Liver (tissue), 9 donors: ENCODE results near the gene TSPAN5. TPM values are rescaled to one million over a fixed set of nuclear protein-coding genes. Genes with fewer than 3 reads are reported as not detected.

ENCODE experiments used
- DNase-seq: peaks from one replicate; pipeline ENCODE4 v3.0.0-alpha.2; 2017; ENCODE audit warnings: low spot score
- H3K27ac ChIP-seq, 2 donors: one replicate each; pipeline ENCODE4 v1.7.0; 2013; ENCODE audit warnings: inconsistent platforms in 2 of 2, low read length in 2 of 2, control low read depth in 1 of 2, low read depth in 1 of 2, mild to moderate bottlenecking in 1 of 2
- H3K27me3 ChIP-seq, 4 donors: one replicate each; pipeline versions ENCODE4 v1.6.1 to v1.7.0; 2013; ENCODE audit warnings: low read length in 3 of 4, inconsistent platforms in 1 of 4, mild to moderate bottlenecking in 1 of 4, moderate library complexity in 1 of 4; ENCODE audit not compliant: control insufficient read depth in 4 of 4, insufficient read depth in 4 of 4
- H3K36me3 ChIP-seq, 4 donors: one replicate each; pipeline versions ENCODE4 v1.6.1 to v1.7.0; 2013; ENCODE audit warnings: low read length in 3 of 4, mild to moderate bottlenecking in 3 of 4, low read depth in 1 of 4, moderate library complexity in 1 of 4; ENCODE audit not compliant: control insufficient read depth in 4 of 4, insufficient read depth in 3 of 4
- H3K4me1 ChIP-seq, 4 donors: one replicate each; pipeline versions ENCODE4 v1.6.1 to v1.7.0; 2013; ENCODE audit warnings: low read length in 3 of 4, mild to moderate bottlenecking in 3 of 4, moderate library complexity in 1 of 4; ENCODE audit not compliant: control insufficient read depth in 4 of 4, insufficient read depth in 4 of 4
- H3K4me3 ChIP-seq, 3 donors: one replicate each; pipeline versions ENCODE4 v1.6.1 to v1.7.0; 2013; ENCODE audit warnings: low read length in 3 of 3, control low read depth in 1 of 3, low read depth in 1 of 3, mild to moderate bottlenecking in 1 of 3
- H3K9ac ChIP-seq, 2 donors: one replicate each; pipeline ENCODE4 v1.7.0; 2013; ENCODE audit warnings: low read length in 2 of 2, mild to moderate bottlenecking in 2 of 2, moderate library complexity in 2 of 2, control low read depth in 1 of 2, low read depth in 1 of 2
- H3K9me3 ChIP-seq, 4 donors: one replicate each; pipeline versions ENCODE4 v1.6.1 to v1.7.0; 2013; ENCODE audit warnings: low read length in 3 of 4; ENCODE audit not compliant: control insufficient read depth in 4 of 4
- CTCF ChIP-seq: fragments of 150-350 bp; IDR thresholded peaks from 2 replicates; pipeline ENCODE4 v1.5.1; 2017; ENCODE audit warnings: improper control_type of control experiment, low read depth, low read length; ENCODE audit not compliant: missing input control
- GABPA ChIP-seq, 2 donors: IDR thresholded peaks in 1 of 2; conservative IDR thresholded peaks in 1 of 2; 2 replicates each; pipeline ENCODE4 v1.6.1; 2016; ENCODE audit warnings: antibody characterized with exemption in 2 of 2, mild to moderate bottlenecking in 1 of 2, moderate library complexity in 1 of 2
- HNF4A ChIP-seq, 2 donors: conservative IDR thresholded peaks; 2 replicates each; pipeline ENCODE4 v1.6.1; 2016; ENCODE audit warnings: antibody characterized with exemption in 2 of 2, mild to moderate bottlenecking in 2 of 2
- HNF4G ChIP-seq: IDR thresholded peaks from 2 replicates; pipeline ENCODE4 v1.6.1; 2016; ENCODE audit warnings: antibody characterized with exemption
- JUND ChIP-seq, 2 donors: IDR thresholded peaks; 2 replicates each; pipeline ENCODE4 v1.6.1; 2016; ENCODE audit warnings: antibody characterized with exemption in 2 of 2
- MAX ChIP-seq: IDR thresholded peaks from 2 replicates; pipeline ENCODE4 v1.6.1; 2016; ENCODE audit warnings: antibody characterized with exemption
- REST ChIP-seq: IDR thresholded peaks from 2 replicates; pipeline ENCODE4 v1.6.1; 2016; ENCODE audit warnings: antibody characterized with exemption, mild to moderate bottlenecking
- SP1 ChIP-seq: IDR thresholded peaks from 2 replicates; pipeline ENCODE4 v1.6.1; 2018; ENCODE audit warnings: antibody characterized with exemption, mild to moderate bottlenecking
- ZBTB33 ChIP-seq: IDR thresholded peaks from 2 replicates; pipeline ENCODE4 v1.6.1; 2016; ENCODE audit warnings: antibody characterized with exemption
- WGBS: extraction: QIAGEN DNeasy Blood & Tissue Kit; methylation state at CpG from one replicate; pipeline ENCODE4 v1.1.7; 2013; 5-methylcytosine and 5-hydroxymethylcytosine counted together
- polyA plus RNA-seq, 2 donors: library from polyadenylated mRNA; stranded (reverse) in 1 of 2; unstranded in 1 of 2; fragments of 200-250 nt in 1 of 2; fragments of >200 nt in 1 of 2; fragmentation: Nextera tagmentation in 1 of 2; extraction: Ambion mirVana in 1 of 2; gene quantifications; one replicate each; pipeline versions ENCODE4 v1.2.1 to v1.2.3, GENCODE V29; 2013 to 2015
- total RNA-seq, 2 donors: library from RNA; depleted of rRNA; stranded (reverse); fragments of >200 nt; gene quantifications; one replicate each; pipeline ENCODE4 v1.2.3, GENCODE V29; 2014
- donor health status: healthy.
- donor health status: healthy.
- donor health status: healthy.
- donor health status: healthy.
- donor health status: healthy.

TSPAN5 gene
- total and polyA plus RNA-seq, 4 donors, result 0.36 to 54.0 (median 0.63) TPM

- 87% methylated on average over 9 of the region's 9 CpGs for WGBS
- Histone ChIP-seq H3K9me3 (no peaks in the 10 kb centered on the region), H3K27me3 (no peaks in the 10 kb centered on the region), H3K4me3 (no peak overlapping the region), H3K27ac (no peak overlapping the region), H3K36me3 (no peaks in the 10 kb centered on the region), H3K4me1 (no peaks in the 10 kb centered on the region), H3K9ac (no peak overlapping the region)
- no peak for DNase-seq
- TF ChIP-seq REST (no peak), SP1 (no peak), GABPA (IDR thresholded peaks at IDR 0.05 in 1 of 2, conservative IDR thresholded peaks at IDR 0.05 in 1 of 2) (no peak), JUND (IDR thresholded peaks at IDR 0.05) (no peak), MAX (no peak), HNF4A (conservative IDR thresholded peaks at IDR 0.05) (no peak), ZBTB33 (no peak), HNF4G (no peak), CTCF (no peak)
Measured at GRCh38 chr4:98527534-98528269, 130.7 kb downstream of the TSPAN5 start.

- no peaks in the 10 kb centered on the region for H3K27me3 ChIP-seq
- no peaks in the 10 kb centered on the region for H3K4me1 ChIP-seq
- TF ChIP-seq ZBTB33, result no peak
- H3K27ac ChIP-seq, result no peak overlapping the region
- H3K36me3 ChIP-seq, result no peaks in the 10 kb centered on the region
- DNase-seq, result no peak
- no peaks in the 10 kb centered on the region for H3K9me3 ChIP-seq
- H3K9ac ChIP-seq, result no peak overlapping the region
- WGBS, result 75% methylated on average over 4 of the region's 4 CpGs
- no peak overlapping the region for H3K4me3 ChIP-seq
Measured at GRCh38 chr4:98524230-98524629, 134.2 kb downstream of the TSPAN5 start.
